ENCODE measurements around the gene MT1H.

- TF ChIP-seq POLR2AphosphoS5 (IDR thresholded peaks at IDR 0.05; ENCODE audit: low read depth, low read length) (no peak), POLR2A (IDR thresholded peaks at IDR 0.05; ENCODE audit: low read depth, low read length) (no peak)
Observed at GRCh38 chr16:56716761-56717160, 47.1 kb downstream of the MT1H start.

Measured in GM12892 (cell line).